HG03520 (cell line): ENCODE measurements around the gene PPL.
A peak's percentile ranks its signal among the peaks of the same experiment; 100 is the strongest.
"Not testable (repeated sequence)": the region's sequence is repeated elsewhere in the genome, so short reads cannot be mapped to it uniquely, and the experiment has no call there.

Experiments used
- ATAC-seq: cut with Tn5 transposase; IDR thresholded peaks from one replicate; pipeline ENCODE4 v1.9.1; 2021; ENCODE audit warnings: mild to moderate bottlenecking, moderate library complexity; ENCODE audit not compliant: unreplicated experiment

Gene PPL

GRCh38 chr16:4936991-4937781 is at the start of gene PPL:
PPL (minus strand) TSS chr16:4937148; CDS start chr16:4937045, 103 bp downstream.
- no peak for ATAC-seq

DNA sequence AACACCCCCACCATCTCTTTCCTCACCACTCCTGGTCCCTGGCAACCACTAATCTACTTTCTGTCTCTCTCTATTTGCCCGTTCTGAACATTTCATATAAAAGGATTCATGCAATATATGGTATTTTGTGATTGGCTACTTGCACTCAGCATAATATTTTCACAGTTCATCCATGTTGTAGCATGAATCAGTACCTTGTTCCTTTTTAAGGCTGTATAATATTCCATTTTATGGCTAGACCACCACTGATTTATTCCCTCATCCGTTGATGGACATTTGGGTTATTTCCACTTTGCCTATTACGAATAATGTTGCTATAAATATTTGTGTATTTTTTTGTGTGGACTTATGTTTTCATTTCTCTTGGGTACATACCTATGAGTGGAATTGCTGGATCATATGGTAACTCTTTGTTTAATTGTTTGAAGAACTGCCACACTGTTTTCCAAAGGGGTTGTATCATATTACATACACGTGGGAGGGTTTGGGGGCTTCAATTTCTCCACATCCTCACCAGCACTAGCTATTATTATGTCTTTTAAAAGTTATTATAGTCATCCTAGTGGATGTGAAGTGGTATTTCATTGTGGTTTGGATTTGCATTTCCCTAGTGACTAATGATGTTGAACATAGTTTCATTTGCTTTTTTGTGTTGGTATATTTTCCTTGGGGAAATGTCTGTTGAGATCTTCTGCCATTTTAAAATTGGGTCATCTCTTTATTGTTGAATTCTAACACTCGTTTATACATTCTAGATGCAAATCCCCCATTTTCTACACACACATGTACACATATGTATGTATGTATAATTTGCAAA is 47.4 kb upstream of the PPL start:
- ATAC-seq = no peak

DNA sequence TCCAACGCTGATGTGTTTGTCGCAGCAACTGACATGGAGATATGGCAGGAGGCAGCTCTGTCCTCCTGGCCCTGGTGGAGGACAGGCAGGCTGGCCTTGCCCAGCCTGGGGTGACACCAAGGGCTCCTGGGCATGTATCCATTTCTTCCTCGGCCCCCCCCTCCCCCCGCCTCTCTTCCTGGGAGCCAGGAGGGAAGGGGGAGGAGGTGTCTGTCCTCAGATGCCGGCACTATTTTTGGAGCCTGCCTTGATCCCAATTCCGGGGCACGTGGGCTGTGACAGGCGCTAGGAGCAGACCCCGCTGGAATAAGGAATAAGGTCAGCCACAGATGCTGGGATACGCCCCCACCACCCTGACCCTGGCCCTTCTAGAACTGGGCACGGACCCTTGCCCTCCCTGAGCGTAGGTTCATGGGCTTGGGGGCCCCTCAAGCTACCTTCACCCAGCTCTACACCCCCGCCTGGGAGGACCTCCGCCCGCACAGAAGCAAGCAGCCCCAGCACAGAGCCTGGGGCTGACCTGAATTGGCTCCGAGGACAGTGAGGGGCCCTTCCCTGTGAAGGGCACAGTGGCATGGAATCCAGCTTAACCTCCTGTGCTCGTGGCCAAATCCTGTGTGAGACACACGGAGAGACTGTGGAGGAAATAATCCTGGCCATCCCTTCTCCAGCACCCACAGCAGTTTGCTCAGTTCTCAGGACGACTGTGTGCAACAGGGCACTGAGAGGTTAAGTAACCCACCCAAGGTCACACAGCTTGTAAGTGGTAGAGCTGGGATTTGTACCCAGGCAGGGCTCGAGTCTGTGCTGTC is 45.3 kb upstream of the PPL start:
- no peak for ATAC-seq

GRCh38 chr16:4981473-4981872 is 44.5 kb upstream of the PPL start:
- ATAC-seq = no peak

DNA sequence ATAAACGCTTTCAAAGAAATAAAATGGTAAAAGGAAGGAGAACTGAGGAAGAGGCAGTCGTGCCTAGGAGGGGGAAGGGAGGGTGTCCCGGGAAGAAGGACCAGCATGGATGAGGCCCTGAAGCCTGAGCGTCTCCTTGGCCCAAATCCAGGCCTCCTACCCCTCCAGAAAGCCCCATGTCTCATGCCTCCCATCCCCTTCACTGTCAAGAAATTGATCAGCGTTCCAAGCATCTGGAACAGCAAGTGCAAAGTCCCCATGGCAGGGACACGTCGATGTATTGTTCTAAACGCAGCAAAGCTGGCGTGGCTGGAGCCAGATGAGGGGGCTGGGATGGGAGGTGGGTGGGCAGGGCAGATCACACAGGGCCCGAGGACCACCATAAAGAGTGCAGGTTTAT is 43.7 kb upstream of the PPL start:
- ATAC-seq = no peak

GRCh38 chr16:4979736-4980660 is 43.0 kb upstream of the PPL start:
- no peak for ATAC-seq

DNA sequence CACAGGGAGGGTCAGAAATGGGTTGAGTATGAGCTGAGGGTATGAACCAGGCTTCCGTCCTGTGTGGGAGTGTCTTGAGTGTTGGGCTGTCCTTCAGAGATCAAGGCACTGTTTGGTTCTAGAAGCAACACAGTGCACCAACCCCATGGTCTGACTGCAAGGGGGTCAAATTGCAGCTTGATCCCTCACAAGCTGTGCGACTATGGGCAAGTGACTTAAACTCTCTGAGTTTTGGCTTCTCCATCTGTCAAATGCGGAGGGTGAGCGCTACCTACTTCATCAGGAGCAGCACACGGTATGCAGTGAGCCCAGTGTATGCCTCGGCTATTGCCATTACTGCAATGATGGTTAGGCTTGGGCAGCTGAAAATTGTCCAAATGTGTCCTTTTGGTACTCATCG is 42.2 kb upstream of the PPL start:
- no peak for ATAC-seq

- ATAC-seq = no peak
Measured at GRCh38 chr16:4976611-4977145, 39.7 kb upstream of the PPL start.

- ATAC-seq = peak; percentile 95
Measured at GRCh38 chr16:4976079-4976478, 39.1 kb upstream of the PPL start.

GRCh38 chr16:4972938-4973587 is 36.1 kb upstream of the PPL start:
- no peak for ATAC-seq

DNA sequence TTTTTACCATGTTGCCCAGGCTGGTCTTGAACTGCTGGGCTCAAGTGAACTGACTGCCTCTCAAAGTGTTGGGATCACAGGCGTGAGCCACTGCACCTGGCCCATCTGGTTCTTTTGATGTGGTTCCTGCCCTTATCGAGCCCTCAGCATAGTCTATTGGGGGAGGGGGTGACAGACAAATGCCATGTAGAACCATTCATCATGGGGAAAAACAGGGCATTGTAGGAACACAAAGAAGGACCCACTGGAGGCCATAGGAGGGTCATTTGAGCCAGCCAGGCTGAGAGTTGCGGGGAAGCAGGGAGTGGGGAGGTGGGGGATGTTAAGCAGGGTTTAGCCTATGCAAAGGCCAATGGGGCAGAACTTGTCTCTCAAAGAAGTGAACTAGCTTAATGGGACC is 33.1 kb upstream of the PPL start:
- ATAC-seq = no peak

GRCh38 chr16:4968879-4969483 is 32.0 kb upstream of the PPL start:
- ATAC-seq = no peak

- ATAC-seq = not testable (repeated sequence)
Measured at GRCh38 chr16:4968278-4968677, 31.3 kb upstream of the PPL start.

- ATAC-seq = no peak
Measured at GRCh38 chr16:4966736-4967453, 29.9 kb upstream of the PPL start.

DNA sequence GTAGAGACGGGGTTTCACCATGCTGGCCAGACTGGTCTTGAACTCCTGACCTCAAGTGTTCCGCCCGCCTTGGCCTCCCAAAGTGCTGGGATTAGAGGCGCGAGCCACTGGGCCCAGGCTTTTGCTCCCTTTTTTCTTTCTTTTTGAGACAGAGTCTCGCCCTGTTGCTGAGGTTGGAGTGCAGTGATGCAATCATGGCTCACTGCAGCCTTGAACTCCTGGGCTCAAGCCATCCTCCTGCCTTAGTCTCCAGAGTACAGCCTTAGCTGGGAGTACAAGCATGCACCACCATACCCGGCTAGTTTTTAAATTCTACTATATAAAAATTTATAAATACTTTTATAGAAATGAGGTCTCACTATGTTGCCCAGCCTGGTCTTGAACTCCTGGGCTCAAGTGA is 26.6 kb upstream of the PPL start:
- ATAC-seq = not testable (repeated sequence)

DNA sequence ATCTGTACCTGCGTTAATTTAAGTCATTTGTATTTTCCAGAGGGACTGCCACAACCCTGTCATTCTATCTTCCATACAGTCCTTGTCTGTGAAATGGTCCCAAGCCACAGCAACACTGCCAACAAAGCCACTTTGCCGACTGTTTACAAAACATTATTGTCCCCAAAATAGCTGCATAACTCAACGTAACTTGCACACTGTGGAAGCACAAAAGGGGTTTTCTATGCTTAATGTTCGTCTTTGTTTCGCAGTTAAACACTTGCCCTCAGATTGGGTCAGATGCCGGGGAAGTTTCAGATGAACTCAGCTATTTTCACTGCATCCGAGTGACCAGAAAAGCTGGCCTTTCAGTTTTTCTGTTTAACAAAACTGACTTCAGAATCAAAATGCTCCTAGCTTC is 25.8 kb upstream of the PPL start:
- ATAC-seq = no peak

DNA sequence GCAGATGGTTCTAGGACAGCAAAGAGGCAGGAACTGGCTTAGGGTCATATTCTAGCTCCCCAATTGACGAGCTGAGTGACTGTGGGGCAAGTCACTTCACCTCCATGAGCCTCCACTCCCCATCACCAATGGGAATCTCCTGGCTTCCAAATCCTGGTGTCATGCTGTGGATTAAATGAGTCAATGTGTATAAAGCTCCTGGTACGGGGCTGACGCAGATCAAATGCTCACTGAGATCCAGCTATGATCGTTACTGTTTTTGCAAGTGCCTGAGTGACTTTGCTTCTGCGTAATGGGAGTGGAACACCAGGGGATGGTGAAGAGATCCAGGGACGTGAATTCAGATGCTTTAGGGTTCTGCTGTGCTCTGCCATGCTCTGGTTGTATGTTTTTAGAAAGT is 23.6 kb upstream of the PPL start:
- no peak for ATAC-seq
